T-helper 1 cell (primary cell): ENCODE measurements around the gene MPPED1.

Source experiments
- DNase-seq, 5 donors: peaks; one replicate each; pipeline ENCODE4 v3.0.0-alpha.2; 2012 to 2020

Gene MPPED1

GRCh38 chr22:43393132-43393843, 18.5 kb upstream of the MPPED1 start:
- DNase-seq: no peak

DNA sequence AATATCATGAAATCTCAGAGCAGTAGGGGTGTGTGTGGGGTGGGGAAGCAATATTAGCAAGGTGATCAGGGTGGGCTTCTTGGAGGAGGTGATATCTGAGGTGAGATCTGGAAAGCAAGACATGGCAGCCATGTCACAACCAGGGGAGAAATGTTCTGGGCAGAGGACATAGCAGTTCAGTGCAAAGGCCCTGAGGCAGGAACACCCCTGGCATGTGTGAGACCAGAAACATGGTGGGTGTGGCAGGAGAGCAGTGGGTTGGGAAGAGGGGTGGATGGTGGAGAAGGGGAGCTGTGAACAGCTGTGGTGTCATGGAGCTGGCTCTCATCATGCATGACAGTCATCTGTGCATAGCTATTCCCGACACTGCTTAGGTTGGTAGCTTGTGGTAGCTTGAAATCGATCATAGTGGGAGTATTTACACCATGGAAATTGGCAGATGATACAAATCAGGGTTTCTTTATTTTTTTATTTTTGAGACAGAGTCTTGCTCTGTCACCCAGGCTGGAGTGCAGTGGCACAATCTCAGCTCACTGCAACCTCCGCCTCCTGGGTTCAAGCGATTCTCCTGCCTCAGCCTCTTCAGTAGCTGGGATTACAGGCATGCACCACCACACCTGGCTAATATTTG, 17.9 kb upstream of the MPPED1 start:
- DNase-seq: no peak

- DNase-seq: no peak
These were observed 16.6 kb upstream of the MPPED1 start for GRCh38 chr22:43395086-43395695.

GRCh38 chr22:43396321-43396933, 15.4 kb upstream of the MPPED1 start:
- no peak for DNase-seq

DNA sequence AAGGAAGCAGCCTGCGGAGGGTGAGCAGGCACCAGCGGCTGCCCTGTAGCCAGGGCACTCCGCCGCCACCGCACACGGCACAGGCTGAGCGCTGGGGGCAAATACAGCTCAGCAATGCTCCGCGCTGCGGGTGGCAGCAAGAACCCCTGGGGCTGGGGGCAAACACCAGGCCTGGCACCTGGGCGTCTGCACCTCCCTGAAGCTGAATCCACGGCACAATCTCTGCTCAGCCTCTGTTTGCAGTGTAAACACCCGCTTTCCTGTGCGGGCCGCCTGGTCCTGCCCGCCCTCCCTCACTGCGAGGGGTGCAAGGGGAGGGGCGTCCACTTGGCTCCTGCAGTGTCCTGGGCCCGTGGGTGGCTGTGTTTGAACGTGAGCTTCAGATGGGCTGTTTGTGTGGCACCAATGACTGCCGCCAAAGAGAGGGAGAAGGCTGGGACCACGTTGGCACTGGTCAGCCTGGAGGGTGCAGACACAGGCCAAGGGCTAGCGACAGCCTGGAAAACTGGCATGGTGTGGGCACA, 14.8 kb upstream of the MPPED1 start:
- no peak for DNase-seq

DNA sequence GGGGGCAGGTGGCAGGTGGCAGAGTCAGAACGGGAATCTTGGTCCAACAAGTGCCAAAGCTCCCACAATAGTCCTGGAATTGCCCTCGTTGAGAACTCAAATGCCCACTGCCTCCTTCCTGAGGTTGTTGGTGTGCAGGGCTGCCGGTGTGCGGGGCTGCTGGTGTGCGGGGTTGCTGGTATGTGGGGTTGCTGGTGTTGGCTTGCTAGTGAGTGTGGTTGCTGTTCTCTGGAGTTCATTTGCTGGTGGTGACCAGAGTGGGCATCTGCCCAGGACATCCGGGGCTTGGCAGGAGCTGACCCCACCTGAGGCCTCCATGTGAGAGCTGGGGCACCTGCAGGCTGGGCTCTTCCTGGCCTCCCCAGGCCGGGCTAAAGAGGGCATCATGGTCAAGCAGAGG, 14.0 kb upstream of the MPPED1 start:
- DNase-seq: no peak

- DNase-seq: no peak
These were observed 13.6 kb upstream of the MPPED1 start for GRCh38 chr22:43398246-43398645.

GRCh38 chr22:43398910-43399309, 12.9 kb upstream of the MPPED1 start:
- DNase-seq: no peak

DNA sequence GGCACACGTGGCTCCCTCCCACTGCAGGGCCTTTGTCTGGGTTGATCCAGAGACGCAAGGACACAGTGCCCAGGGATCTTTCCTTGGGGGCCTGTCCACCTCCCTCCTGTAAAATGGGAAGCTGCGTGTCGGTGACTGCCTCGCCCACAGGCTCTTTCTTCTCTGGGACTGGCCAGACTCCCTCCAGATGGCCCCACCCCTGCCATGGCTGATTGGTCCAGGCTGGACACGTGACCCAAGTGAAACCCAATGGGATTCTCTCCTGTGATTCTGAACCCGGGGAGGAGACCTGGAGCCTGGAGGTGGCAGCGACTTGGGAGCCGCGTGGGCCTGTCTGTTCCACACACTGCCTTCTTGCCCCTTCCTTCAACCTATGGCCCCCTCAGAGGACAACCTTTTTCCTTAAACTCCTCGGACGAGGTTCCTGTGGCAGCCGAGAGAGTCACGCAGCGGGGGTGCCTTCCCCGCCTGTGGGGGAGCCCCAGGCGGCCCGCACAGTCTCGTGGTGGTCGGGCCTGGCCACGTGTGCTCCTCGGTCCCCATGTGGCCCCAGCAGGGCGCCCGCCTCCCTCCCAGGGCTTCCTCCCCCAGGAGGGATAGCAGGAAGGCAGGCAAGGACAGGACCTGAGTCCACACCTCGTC, 12.4 kb upstream of the MPPED1 start:
- DNase-seq: no peak

- no peak for DNase-seq
These were observed 11.8 kb upstream of the MPPED1 start for GRCh38 chr22:43399980-43400358.

DNA sequence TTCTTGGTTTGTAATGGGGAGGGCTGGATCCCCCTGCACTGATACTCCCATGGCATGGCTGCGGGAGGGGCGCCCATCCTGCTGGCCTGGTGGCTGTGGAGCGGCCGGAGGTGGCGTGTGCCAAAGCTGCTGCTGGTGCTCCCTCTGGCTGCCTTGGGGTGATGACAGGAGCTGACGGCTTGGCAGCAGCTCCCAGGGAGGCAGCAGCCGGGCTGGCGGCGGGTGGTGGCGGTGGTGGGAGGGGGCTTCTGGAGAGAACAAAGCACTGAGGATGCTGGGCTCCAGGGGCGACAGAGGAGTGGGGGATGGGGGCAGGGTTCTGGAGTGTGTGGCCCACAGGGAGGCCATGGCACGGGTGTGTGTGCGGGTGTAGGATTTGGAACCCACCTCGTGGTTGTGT, 11.4 kb upstream of the MPPED1 start:
- no peak for DNase-seq

DNA sequence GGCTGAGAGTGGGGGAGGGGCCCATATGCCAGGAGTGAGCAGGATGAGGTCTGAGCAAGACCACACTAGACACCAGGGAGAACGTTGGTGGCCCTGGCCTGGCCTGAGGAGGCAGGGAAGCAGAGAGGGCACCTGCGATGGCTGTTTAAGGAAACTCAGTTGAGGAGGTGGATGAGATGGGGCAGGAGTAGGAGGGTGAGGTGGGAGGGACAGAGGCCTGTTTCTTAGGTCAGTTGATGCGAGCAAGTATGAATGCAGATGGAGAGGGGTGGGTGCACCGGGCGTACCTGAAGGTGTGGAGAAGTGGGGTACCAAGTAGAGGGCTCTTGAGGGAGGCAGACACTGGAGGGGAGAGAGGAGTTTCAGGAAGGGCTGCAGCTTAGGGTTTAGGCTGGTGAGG, 10.6 kb upstream of the MPPED1 start:
- DNase-seq: no peak

DNA sequence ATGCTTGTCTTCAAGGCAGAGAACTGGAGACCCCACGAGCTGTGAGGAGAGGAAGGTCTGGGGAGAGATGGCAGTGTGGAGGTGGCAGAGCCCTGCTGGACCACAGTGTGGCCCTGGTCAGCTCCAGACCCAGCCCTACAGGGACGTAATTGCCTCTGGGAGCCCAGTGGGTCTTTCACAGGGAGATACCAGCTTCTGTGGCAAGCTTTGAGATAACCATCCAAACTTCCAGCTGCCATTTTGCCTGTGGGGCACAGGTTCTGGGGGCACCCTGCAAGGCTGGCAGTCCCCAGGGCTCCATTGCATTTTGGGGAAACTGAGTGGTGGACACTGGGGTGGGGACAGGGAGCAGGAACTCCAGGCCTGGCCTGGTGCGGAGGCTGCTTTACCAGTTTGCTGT, 10.2 kb upstream of the MPPED1 start:
- DNase-seq: no peak

DNA sequence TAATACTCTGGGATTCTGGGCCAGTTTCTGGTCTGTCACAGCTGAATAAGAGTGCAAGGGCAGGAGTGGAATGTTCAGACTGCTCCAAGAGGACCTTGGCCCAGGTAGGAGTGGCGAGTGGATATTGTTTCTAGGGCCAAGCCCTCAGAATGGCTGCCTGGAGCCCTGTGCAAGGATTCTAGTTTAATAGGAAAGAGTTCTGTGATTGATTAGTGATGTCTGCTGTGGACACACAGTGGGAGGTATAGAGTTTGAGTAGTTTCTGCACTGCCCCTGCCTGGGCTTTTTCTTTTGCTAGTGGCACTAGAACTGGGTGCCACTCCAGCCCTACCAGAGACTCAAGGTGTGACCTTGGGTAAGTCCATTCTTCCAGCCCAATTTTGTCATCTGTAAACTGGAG, 9.7 kb upstream of the MPPED1 start:
- DNase-seq: no peak

- no peak for DNase-seq
These were observed 7.0 kb upstream of the MPPED1 start for GRCh38 chr22:43404673-43405385.

- no peak for DNase-seq
These were observed 5.5 kb upstream of the MPPED1 start for GRCh38 chr22:43406186-43406790.

GRCh38 chr22:43407591-43407990, 4.2 kb upstream of the MPPED1 start:
- DNase-seq: no peak

DNA sequence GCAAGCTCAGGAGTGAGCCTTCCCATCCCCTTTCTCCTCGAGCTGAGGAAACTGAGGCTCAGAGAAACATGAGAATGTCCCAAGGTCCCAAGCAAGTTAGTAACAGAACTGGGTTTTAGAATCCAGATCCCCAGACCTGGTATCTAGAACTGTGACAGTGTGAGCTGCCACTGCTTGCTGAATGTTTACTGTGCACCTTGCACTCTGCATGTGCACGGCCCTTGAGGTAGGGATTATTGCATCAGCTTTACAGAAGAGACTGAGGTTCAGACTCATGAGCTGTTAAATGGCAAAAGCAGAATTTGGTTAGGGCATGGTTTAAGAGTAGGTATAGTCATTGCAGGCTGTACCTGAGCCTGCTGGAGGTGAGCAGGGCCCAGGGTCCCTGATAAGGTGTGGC, 3.8 kb upstream of the MPPED1 start:
- no peak for DNase-seq

- no peak for DNase-seq
These were observed 2.8 kb upstream of the MPPED1 start for GRCh38 chr22:43409046-43409445.

DNA sequence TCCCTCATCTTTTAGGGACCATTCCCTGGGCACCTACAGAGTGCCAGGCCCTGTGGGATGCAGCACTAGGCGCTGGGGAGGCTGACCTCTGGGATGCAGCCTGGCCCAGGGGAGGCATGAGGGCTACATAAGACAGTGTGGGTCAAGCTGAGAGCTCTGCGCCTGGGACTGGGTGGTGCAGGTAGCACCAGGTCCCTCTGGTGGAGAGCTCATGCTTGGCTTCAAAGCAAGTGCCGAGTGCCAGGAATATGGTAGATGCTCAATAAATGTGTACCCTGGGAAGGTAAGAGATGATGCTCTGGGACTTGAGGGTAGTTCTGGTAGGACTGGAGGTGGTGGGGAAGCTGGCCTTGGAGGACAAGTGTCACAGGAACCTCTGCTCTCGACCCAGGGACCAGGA, 2.0 kb upstream of the MPPED1 start:
- DNase-seq: no peak

- no peak for DNase-seq
These were observed 560 bp upstream of the MPPED1 start for GRCh38 chr22:43411040-43411868.
